ENCODE results near the gene PHKG1.

DNA sequence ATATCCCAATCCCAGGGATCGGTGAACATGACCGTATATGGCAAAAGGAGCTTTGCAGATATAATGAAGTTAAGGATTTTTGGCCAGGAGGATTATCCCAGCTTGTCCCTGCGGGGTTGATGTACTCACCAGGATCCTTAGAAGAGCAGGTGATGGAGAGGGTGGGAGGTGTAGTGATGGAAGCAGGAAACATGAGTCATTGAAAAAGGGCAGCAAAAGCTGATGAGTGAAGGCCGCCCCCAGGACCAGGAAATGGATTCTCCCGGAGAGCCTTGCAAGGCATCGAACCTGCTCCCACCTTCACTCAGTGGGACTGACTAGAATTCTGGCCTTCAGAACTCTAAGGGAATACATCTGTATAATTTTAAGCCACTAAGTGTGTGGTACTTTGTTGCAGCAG, 28.7 kb upstream of the PHKG1 start:
- TF ChIP-seq POLR2A (IDR thresholded peaks at IDR 0.05): no peak
- TF ChIP-seq CTCF (IDR thresholded peaks at IDR 0.05): no peak

Measured in body of pancreas (tissue), 4 donors.